Central memory CD8-positive, alpha-beta T cell (primary cell): ENCODE measurements around the gene SLC16A2.

Source experiments
- ATAC-seq: fragments of 150-1000 bp; cut with Tn5 transposase; replicated peaks from 2 replicates; pipeline ENCODE4 v1.10.0; 2022; ENCODE audit warnings: mild to moderate bottlenecking, moderate FRiP score, moderate number of reproducible peaks; ENCODE audit not compliant: poor library complexity, severe bottlenecking; ENCODE audit errors: extremely low read depth
- DNase-seq, 2 donors: peaks; one replicate each; pipeline ENCODE4 v3.0.0; 2021; ENCODE audit warnings: low spot score in 2 of 2
- H3K27ac Mint-ChIP-seq: one replicate; pipeline ENCODE4 v1.8.0; 2022; ENCODE audit warnings: low read depth, mild to moderate bottlenecking, moderate library complexity, mixed read lengths
- H3K27me3 Mint-ChIP-seq: one replicate; pipeline ENCODE4 v1.8.0; 2022; ENCODE audit warnings: mixed read lengths
- H3K36me3 Mint-ChIP-seq: one replicate; pipeline ENCODE4 v1.8.0; 2022; ENCODE audit warnings: mild to moderate bottlenecking, moderate library complexity, mixed read lengths; ENCODE audit not compliant: insufficient read depth
- H3K4me1 Mint-ChIP-seq: one replicate; pipeline ENCODE4 v1.8.0; 2022; ENCODE audit warnings: mixed read lengths
- H3K4me3 Mint-ChIP-seq: one replicate; pipeline ENCODE4 v1.8.0; 2022; ENCODE audit warnings: mild to moderate bottlenecking, moderate library complexity, mixed read lengths
- H3K9me3 Mint-ChIP-seq: one replicate; pipeline ENCODE4 v1.8.0; 2022; ENCODE audit warnings: mixed read lengths

The SLC16A2 gene

GRCh38 chrX:74519870-74520269 is 98.6 kb downstream of the SLC16A2 start:
- H3K27me3 Mint-ChIP-seq, result no peaks in the 10 kb centered on the region
- no peak for DNase-seq
- no peaks in the 10 kb centered on the region for H3K4me1 Mint-ChIP-seq
- no peaks in the 10 kb centered on the region for H3K9me3 Mint-ChIP-seq
- no peak overlapping the region for H3K4me3 Mint-ChIP-seq
- H3K36me3 Mint-ChIP-seq, result no peaks in the 10 kb centered on the region
- no peak for ATAC-seq
- no peak overlapping the region for H3K27ac Mint-ChIP-seq

GRCh38 chrX:74520291-74520690 is 99.0 kb downstream of the SLC16A2 start:
- DNase-seq (no peak), ATAC-seq (no peak)
- Mint-ChIP-seq H3K4me3 (no peak overlapping the region), H3K27ac (no peak overlapping the region), H3K27me3 (no peaks in the 10 kb centered on the region), H3K36me3 (no peaks in the 10 kb centered on the region), H3K9me3 (no peaks in the 10 kb centered on the region), H3K4me1 (no peaks in the 10 kb centered on the region)

- Mint-ChIP-seq H3K27ac (no peak overlapping the region), H3K36me3 (no peaks in the 10 kb centered on the region), H3K4me1 (no peaks in the 10 kb centered on the region), H3K4me3 (no peak overlapping the region), H3K9me3 (no peaks in the 10 kb centered on the region), H3K27me3 (no peaks in the 10 kb centered on the region)
- ATAC-seq, result no peak
- DNase-seq, result no peak
These were observed 99.6 kb downstream of the SLC16A2 start for GRCh38 chrX:74520896-74521295.

GRCh38 chrX:74521961-74522751 is 100.9 kb downstream of the SLC16A2 start:
- H3K9me3 Mint-ChIP-seq, result no peaks in the 10 kb centered on the region
- H3K4me3 Mint-ChIP-seq, result no peak overlapping the region
- H3K27me3 Mint-ChIP-seq, result no peaks in the 10 kb centered on the region
- H3K36me3 Mint-ChIP-seq, result no peaks in the 10 kb centered on the region
- ATAC-seq (no peak), DNase-seq (no peak)
- no peaks in the 10 kb centered on the region for H3K4me1 Mint-ChIP-seq
- no peak overlapping the region for H3K27ac Mint-ChIP-seq

- no peak overlapping the region for H3K27ac Mint-ChIP-seq
- ATAC-seq (no peak), DNase-seq (no peak)
- H3K36me3 Mint-ChIP-seq, result no peaks in the 10 kb centered on the region
- no peak overlapping the region for H3K4me3 Mint-ChIP-seq
- no peaks in the 10 kb centered on the region for H3K4me1 Mint-ChIP-seq
- H3K9me3 Mint-ChIP-seq, result no peaks in the 10 kb centered on the region
- H3K27me3 Mint-ChIP-seq, result no peaks in the 10 kb centered on the region
These were observed 101.9 kb downstream of the SLC16A2 start for GRCh38 chrX:74523224-74523623.

GRCh38 chrX:74523870-74524735 is 102.8 kb downstream of the SLC16A2 start:
- H3K27ac Mint-ChIP-seq, result no peak overlapping the region
- DNase-seq, result no peak
- H3K4me3 Mint-ChIP-seq, result no peak overlapping the region
- H3K4me1 Mint-ChIP-seq, result no peaks in the 10 kb centered on the region
- no peak for ATAC-seq
- no peaks in the 10 kb centered on the region for H3K36me3 Mint-ChIP-seq
- no peaks in the 10 kb centered on the region for H3K9me3 Mint-ChIP-seq
- no peaks in the 10 kb centered on the region for H3K27me3 Mint-ChIP-seq

- H3K27me3 Mint-ChIP-seq, result no peaks in the 10 kb centered on the region
- no peak for ATAC-seq
- DNase-seq, result no peak
- H3K4me1 Mint-ChIP-seq, result no peaks in the 10 kb centered on the region
- no peaks in the 10 kb centered on the region for H3K36me3 Mint-ChIP-seq
- no peaks in the 10 kb centered on the region for H3K9me3 Mint-ChIP-seq
- H3K4me3 Mint-ChIP-seq, result no peak overlapping the region
- H3K27ac Mint-ChIP-seq, result no peak overlapping the region
These were observed 103.8 kb downstream of the SLC16A2 start for GRCh38 chrX:74525116-74525515.

GRCh38 chrX:74526764-74527163 is 105.5 kb downstream of the SLC16A2 start:
- ATAC-seq (no peak), DNase-seq (no peak)
- Mint-ChIP-seq H3K27me3 (no peaks in the 10 kb centered on the region), H3K4me1 (no peaks in the 10 kb centered on the region), H3K4me3 (no peak overlapping the region), H3K36me3 (no peaks in the 10 kb centered on the region), H3K9me3 (no peaks in the 10 kb centered on the region), H3K27ac (no peak overlapping the region)

GRCh38 chrX:74527350-74527749 is 106.1 kb downstream of the SLC16A2 start:
- Mint-ChIP-seq H3K4me1 (no peaks in the 10 kb centered on the region), H3K4me3 (no peak overlapping the region), H3K36me3 (no peaks in the 10 kb centered on the region), H3K27ac (no peak overlapping the region), H3K9me3 (no peaks in the 10 kb centered on the region), H3K27me3 (no peaks in the 10 kb centered on the region)
- ATAC-seq (no peak), DNase-seq (no peak)

- no peak overlapping the region for H3K4me3 Mint-ChIP-seq
- ATAC-seq (no peak), DNase-seq (no peak)
- H3K36me3 Mint-ChIP-seq, result no peaks in the 10 kb centered on the region
- H3K4me1 Mint-ChIP-seq, result peaks cover 5% of the 10 kb centered on the region
- no peaks in the 10 kb centered on the region for H3K27me3 Mint-ChIP-seq
- H3K9me3 Mint-ChIP-seq, result no peaks in the 10 kb centered on the region
- H3K27ac Mint-ChIP-seq, result no peak overlapping the region
These were observed 108.0 kb downstream of the SLC16A2 start for GRCh38 chrX:74529311-74529710.

- Mint-ChIP-seq H3K27me3 (no peaks in the 10 kb centered on the region), H3K4me1 (peaks cover 13% of the 10 kb centered on the region), H3K36me3 (no peaks in the 10 kb centered on the region), H3K9me3 (no peaks in the 10 kb centered on the region), H3K27ac (no peak overlapping the region), H3K4me3 (no peak overlapping the region)
- DNase-seq (no peak), ATAC-seq (no peak)
These were observed 109.8 kb downstream of the SLC16A2 start for GRCh38 chrX:74531081-74531480.

- H3K4me3 Mint-ChIP-seq, result peak overlapping the region; percentile 82
- no peaks in the 10 kb centered on the region for H3K27me3 Mint-ChIP-seq
- H3K9me3 Mint-ChIP-seq, result no peaks in the 10 kb centered on the region
- H3K27ac Mint-ChIP-seq, result peak overlapping the region; percentile 46
- peaks cover 20% of the 10 kb centered on the region for H3K4me1 Mint-ChIP-seq
- DNase-seq, result no peak
- ATAC-seq, result peak; percentile 64
- H3K36me3 Mint-ChIP-seq, result no peaks in the 10 kb centered on the region
These were observed 113.3 kb downstream of the SLC16A2 start for GRCh38 chrX:74534569-74535038.

- Mint-ChIP-seq H3K9me3 (no peaks in the 10 kb centered on the region), H3K27ac (peak overlapping the region; percentile 46), H3K36me3 (no peaks in the 10 kb centered on the region), H3K4me1 (peaks cover 20% of the 10 kb centered on the region), H3K27me3 (no peaks in the 10 kb centered on the region), H3K4me3 (peak overlapping the region; percentile 82)
- ATAC-seq (no peak), DNase-seq (no peak)
These were observed 113.8 kb downstream of the SLC16A2 start for GRCh38 chrX:74535086-74535407.
